SK-N-SH treated with all-trans-retinoic acid at 6 μM for 48 hours (cell line): ENCODE measurements around the gene MIPOL1.

ENCODE experiments used
- ATAC-seq: fragments of 200-7000 bp; cut with Tn5 transposase; 3 replicates; pipeline ENCODE4 v1.9.1; 2020; ENCODE audit warnings: mild to moderate bottlenecking, moderate library complexity
- ARNTL ChIP-seq: fragments of 450-650 bp; formaldehyde crosslinking; IDR thresholded peaks from 2 replicates; pipeline ENCODE4 v1.5.0; 2020; ENCODE audit warnings: low read depth, mild to moderate bottlenecking, moderate library complexity, borderline replicate concordance
- BACH2 ChIP-seq: fragments of 250-450 bp; sonication (Bioruptor Pico); IDR thresholded peaks from 2 replicates; pipeline ENCODE4 v1.9.0; 2021; ENCODE audit warnings: mild to moderate bottlenecking, borderline replicate concordance
- ESRRG ChIP-seq: fragments of 250-450 bp; sonication (Bioruptor Pico); IDR thresholded peaks from 2 replicates; pipeline ENCODE4 v1.6.1; 2021; ENCODE audit warnings: mild to moderate bottlenecking
- GLIS3 ChIP-seq: fragments of 250-450 bp; sonication (Bioruptor Pico); IDR thresholded peaks from 2 replicates; pipeline ENCODE4 v1.5.0; 2020; ENCODE audit warnings: mild to moderate bottlenecking, moderate library complexity
- ISL1 ChIP-seq: fragments of 250-450 bp; sonication (Bioruptor Pico); IDR thresholded peaks from 2 replicates; pipeline ENCODE4 v2.1.2; 2022; ENCODE audit warnings: mild to moderate bottlenecking, moderate library complexity
- OSR1 ChIP-seq: fragments of 250-450 bp; sonication (Bioruptor Pico); IDR thresholded peaks from 2 replicates; pipeline ENCODE4 v1.8.0; 2022; ENCODE audit warnings: moderate library complexity, mild to moderate bottlenecking, inconsistent platforms
- PPARA ChIP-seq: fragments of 250-450 bp; sonication (Bioruptor Pico); IDR thresholded peaks from 2 replicates; pipeline ENCODE4 v1.5.0; 2020; ENCODE audit warnings: mild to moderate bottlenecking, borderline replicate concordance
- RARB ChIP-seq: fragments of 250-450 bp; sonication (Bioruptor Pico); IDR thresholded peaks from 2 replicates; pipeline ENCODE4 v1.8.0; 2021; ENCODE audit warnings: mild to moderate bottlenecking, moderate library complexity
- SNAI2 ChIP-seq: fragments of 250-450 bp; sonication (Bioruptor Pico); IDR thresholded peaks from 2 replicates; pipeline ENCODE4 v1.5.0; 2020; ENCODE audit warnings: mild to moderate bottlenecking, moderate library complexity
- TCF4 ChIP-seq: fragments of 250-450 bp; sonication (Bioruptor Pico); IDR thresholded peaks from 2 replicates; pipeline ENCODE4 v1.8.0; 2021; ENCODE audit warnings: mild to moderate bottlenecking, moderate library complexity, borderline replicate concordance
- TOX ChIP-seq: fragments of 250-450 bp; sonication (Bioruptor Pico); IDR thresholded peaks from 2 replicates; pipeline ENCODE4 v1.8.0; 2021; ENCODE audit warnings: mild to moderate bottlenecking, moderate library complexity, borderline replicate concordance
- TSHZ2 ChIP-seq: fragments of 250-450 bp; sonication (Bioruptor Pico); IDR thresholded peaks from 2 replicates; pipeline ENCODE4 v1.5.0; 2020; ENCODE audit warnings: mild to moderate bottlenecking, moderate library complexity
- ZC3H10 ChIP-seq: fragments of 250-450 bp; sonication (Bioruptor Pico); IDR thresholded peaks from 2 replicates; pipeline ENCODE4 v1.5.1; 2021; ENCODE audit warnings: mild to moderate bottlenecking, moderate library complexity
- ZNF565 ChIP-seq: fragments of 450-650 bp; formaldehyde crosslinking; conservative IDR thresholded peaks from 2 replicates; pipeline ENCODE4 v1.5.0; 2020; ENCODE audit warnings: low read depth, mild to moderate bottlenecking, moderate library complexity
- ZNF70 ChIP-seq: fragments of 450-650 bp; formaldehyde crosslinking; IDR thresholded peaks from 2 replicates; pipeline ENCODE4 v1.5.0; 2020; ENCODE audit warnings: mild to moderate bottlenecking, moderate library complexity
- ZNF8 ChIP-seq: fragments of 450-650 bp; formaldehyde crosslinking; IDR thresholded peaks from 2 replicates; pipeline ENCODE4 v1.5.0; 2020; ENCODE audit warnings: mild to moderate bottlenecking, moderate library complexity
- TF ChIP-seq, protein P1 (sequence below): fragments of 250-450 bp; sonication (Bioruptor Pico); IDR thresholded peaks from 2 replicates; pipeline ENCODE4 v1.5.1; 2021; ENCODE audit warnings: mild to moderate bottlenecking, moderate library complexity
- TF ChIP-seq, protein P2 (sequence below): fragments of 250-450 bp; sonication (Bioruptor Pico); IDR thresholded peaks from 2 replicates; pipeline ENCODE4 v1.8.0; 2021; ENCODE audit warnings: low read depth, mild to moderate bottlenecking, moderate library complexity, borderline replicate concordance
- TF ChIP-seq, protein P3 (sequence below): fragments of 250-450 bp; sonication (Bioruptor Pico); IDR thresholded peaks from 2 replicates; pipeline ENCODE4 v1.8.0; 2020; ENCODE audit warnings: mild to moderate bottlenecking, moderate library complexity, borderline replicate concordance

Gene MIPOL1

GRCh38 chr14:37329189-37330001 is 131.7 kb downstream of the MIPOL1 start (continued):
- TF ChIP-seq, protein P1, sequence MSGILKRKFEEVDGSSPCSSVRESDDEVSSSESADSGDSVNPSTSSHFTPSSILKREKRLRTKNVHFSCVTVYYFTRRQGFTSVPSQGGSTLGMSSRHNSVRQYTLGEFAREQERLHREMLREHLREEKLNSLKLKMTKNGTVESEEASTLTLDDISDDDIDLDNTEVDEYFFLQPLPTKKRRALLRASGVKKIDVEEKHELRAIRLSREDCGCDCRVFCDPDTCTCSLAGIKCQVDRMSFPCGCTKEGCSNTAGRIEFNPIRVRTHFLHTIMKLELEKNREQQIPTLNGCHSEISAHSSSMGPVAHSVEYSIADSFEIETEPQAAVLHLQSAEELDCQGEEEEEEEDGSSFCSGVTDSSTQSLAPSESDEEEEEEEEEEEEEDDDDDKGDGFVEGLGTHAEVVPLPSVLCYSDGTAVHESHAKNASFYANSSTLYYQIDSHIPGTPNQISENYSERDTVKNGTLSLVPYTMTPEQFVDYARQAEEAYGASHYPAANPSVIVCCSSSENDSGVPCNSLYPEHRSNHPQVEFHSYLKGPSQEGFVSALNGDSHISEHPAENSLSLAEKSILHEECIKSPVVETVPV (CRISPR knock-in tag), result no peak
- TF ChIP-seq ARNTL (CRISPR knock-in tag) (no peak), ZC3H10 (no peak), TOX (no peak), BACH2 (CRISPR knock-in tag) (no peak), ZNF8 (no peak)
- TF ChIP-seq, all 23 proteins: peak for 0

DNA sequence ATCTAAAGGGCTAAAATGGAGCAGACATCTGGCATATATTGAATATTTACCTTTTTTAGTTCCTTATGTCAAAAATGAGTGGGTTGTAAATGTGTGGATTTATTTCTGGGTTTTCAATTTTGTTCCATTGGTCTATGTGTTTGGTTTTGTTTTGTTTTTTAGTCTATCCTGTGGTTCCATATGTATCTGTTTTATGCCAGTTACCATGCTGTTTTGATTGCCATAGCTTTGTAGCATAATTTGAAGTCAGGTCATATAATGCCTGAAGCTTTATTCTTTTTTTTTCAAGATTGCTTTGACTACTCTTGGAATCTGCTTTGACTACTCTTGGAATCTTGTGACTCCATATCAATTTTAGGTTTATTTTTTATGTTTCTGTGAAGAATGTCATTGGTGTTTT is 133.2 kb downstream of the MIPOL1 start:
- no peak for ATAC-seq

GRCh38 chr14:37340353-37340752 is 142.6 kb downstream of the MIPOL1 start:
- no peak for ATAC-seq

More for the DNA sequence above, 133.2 kb downstream of the MIPOL1 start:
- TF ChIP-seq, protein P2, sequence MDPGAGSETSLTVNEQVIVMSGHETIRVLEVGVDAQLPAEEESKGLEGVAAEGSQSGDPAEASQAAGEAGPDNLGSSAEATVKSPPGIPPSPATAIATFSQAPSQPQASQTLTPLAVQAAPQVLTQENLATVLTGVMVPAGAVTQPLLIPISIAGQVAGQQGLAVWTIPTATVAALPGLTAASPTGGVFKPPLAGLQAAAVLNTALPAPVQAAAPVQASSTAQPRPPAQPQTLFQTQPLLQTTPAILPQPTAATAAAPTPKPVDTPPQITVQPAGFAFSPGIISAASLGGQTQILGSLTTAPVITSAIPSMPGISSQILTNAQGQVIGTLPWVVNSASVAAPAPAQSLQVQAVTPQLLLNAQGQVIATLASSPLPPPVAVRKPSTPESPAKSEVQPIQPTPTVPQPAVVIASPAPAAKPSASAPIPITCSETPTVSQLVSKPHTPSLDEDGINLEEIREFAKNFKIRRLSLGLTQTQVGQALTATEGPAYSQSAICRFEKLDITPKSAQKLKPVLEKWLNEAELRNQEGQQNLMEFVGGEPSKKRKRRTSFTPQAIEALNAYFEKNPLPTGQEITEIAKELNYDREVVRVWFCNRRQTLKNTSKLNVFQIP, result no peak
- no peak for TF ChIP-seq TCF4 (CRISPR knock-in tag)
- no peak for TF ChIP-seq PPARA (CRISPR knock-in tag)
- TF ChIP-seq OSR1 (CRISPR knock-in tag), result no peak
- TF ChIP-seq TOX, result no peak
- TF ChIP-seq SNAI2 (CRISPR knock-in tag), result no peak
- no peak for TF ChIP-seq ZNF565 (CRISPR knock-in tag)
- no peak for TF ChIP-seq RARB (CRISPR knock-in tag)
- TF ChIP-seq, protein P3, sequence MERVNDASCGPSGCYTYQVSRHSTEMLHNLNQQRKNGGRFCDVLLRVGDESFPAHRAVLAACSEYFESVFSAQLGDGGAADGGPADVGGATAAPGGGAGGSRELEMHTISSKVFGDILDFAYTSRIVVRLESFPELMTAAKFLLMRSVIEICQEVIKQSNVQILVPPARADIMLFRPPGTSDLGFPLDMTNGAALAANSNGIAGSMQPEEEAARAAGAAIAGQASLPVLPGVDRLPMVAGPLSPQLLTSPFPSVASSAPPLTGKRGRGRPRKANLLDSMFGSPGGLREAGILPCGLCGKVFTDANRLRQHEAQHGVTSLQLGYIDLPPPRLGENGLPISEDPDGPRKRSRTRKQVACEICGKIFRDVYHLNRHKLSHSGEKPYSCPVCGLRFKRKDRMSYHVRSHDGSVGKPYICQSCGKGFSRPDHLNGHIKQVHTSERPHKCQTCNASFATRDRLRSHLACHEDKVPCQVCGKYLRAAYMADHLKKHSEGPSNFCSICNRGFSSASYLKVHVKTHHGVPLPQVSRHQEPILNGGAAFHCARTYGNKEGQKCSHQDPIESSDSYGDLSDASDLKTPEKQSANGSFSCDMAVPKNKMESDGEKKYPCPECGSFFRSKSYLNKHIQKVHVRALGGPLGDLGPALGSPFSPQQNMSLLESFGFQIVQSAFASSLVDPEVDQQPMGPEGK (CRISPR knock-in tag), result no peak
- no peak for TF ChIP-seq ISL1 (CRISPR knock-in tag)

More at GRCh38 chr14:37340353-37340752, 142.6 kb downstream of the MIPOL1 start:
- no peak for TF ChIP-seq TSHZ2
- TF ChIP-seq GLIS3 (CRISPR knock-in tag), result no peak
- TF ChIP-seq ESRRG (CRISPR knock-in tag), result no peak
- no peak for TF ChIP-seq ZNF70 (CRISPR knock-in tag)
- TF ChIP-seq OSR1 (CRISPR knock-in tag), result no peak
